Measurements from ENCODE around the gene SEPHS2.

SEPHS2 gene

GRCh38 chr16:30438835-30439234, 6.8 kb downstream of the SEPHS2 start:
- TF ChIP-seq ZFX (IDR thresholded peaks at IDR 0.05) (no peak), CTCF (conservative IDR thresholded peaks at IDR 0.05) (no peak)
- H3K27ac ChIP-seq: peak overlapping the region; percentile 64

- H3K27ac ChIP-seq: peak overlapping the region; percentile 64
- TF ChIP-seq CTCF (conservative IDR thresholded peaks at IDR 0.05) (no peak), ZFX (IDR thresholded peaks at IDR 0.05) (no peak)
Observed at GRCh38 chr16:30437511-30438046, 8.1 kb downstream of the SEPHS2 start.

- no peak overlapping the region for H3K27ac ChIP-seq
- TF ChIP-seq ZFX (IDR thresholded peaks at IDR 0.05) (no peak), CTCF (conservative IDR thresholded peaks at IDR 0.05) (no peak)
Observed at GRCh38 chr16:30434852-30435251, 10.8 kb downstream of the SEPHS2 start.

GRCh38 chr16:30430428-30430970, 15.2 kb downstream of the SEPHS2 start:
- TF ChIP-seq CTCF (conservative IDR thresholded peaks at IDR 0.05) (peak; percentile 37), ZFX (IDR thresholded peaks at IDR 0.05) (peak; percentile 63; the same call in 1 of the 2 replicates)
- H3K27ac ChIP-seq: peak overlapping the region; percentile 85

- peak; percentile 95 for TF ChIP-seq CTCF (conservative IDR thresholded peaks at IDR 0.05)
- TF ChIP-seq ZFX (IDR thresholded peaks at IDR 0.05): no peak
- H3K27ac ChIP-seq: peak within 1 kb of the TSS; percentile 85
Observed at GRCh38 chr16:30429678-30430427, 15.8 kb downstream of the SEPHS2 start, which contains the start of gene DCTPP1. DCTPP1 (minus strand) TSS chr16:30430030; CDS start chr16:30429980, 50 bp downstream.

- peak overlapping the region; percentile 85 for H3K27ac ChIP-seq
- TF ChIP-seq ZFX (IDR thresholded peaks at IDR 0.05) (no peak), CTCF (conservative IDR thresholded peaks at IDR 0.05) (no peak)
Observed at GRCh38 chr16:30429418-30429677, 16.3 kb downstream of the SEPHS2 start.

GRCh38 chr16:30428055-30428454, 17.6 kb downstream of the SEPHS2 start:
- TF ChIP-seq ZFX (IDR thresholded peaks at IDR 0.05) (no peak), CTCF (conservative IDR thresholded peaks at IDR 0.05) (no peak)
- H3K27ac ChIP-seq: peak overlapping the region; percentile 85

All from C4-2B (cell line).